Measurements from ENCODE around the gene INTS12.
"Not testable (repeated sequence)": the region's sequence is repeated elsewhere in the genome, so short reads cannot be mapped to it uniquely, and the experiment has no call there.

The INTS12 gene

GRCh38 chr4:105708181-105709080 is at the start of gene INTS12, which contains the start of gene GSTCD:
Gene INTS12, minus strand, starts transcription at chr4:105708689. Its CDS starts 8,684 bp downstream, at chr4:105700005.
Gene GSTCD, plus strand, starts transcription at chr4:105708784. Its CDS starts 8,830 bp downstream, at chr4:105717614.
- DNase-seq: peak; percentile 85 to 97

- DNase-seq: peak; percentile 18 to 45
Measured at GRCh38 chr4:105755375-105755774, 46.9 kb upstream of the INTS12 start.

DNA sequence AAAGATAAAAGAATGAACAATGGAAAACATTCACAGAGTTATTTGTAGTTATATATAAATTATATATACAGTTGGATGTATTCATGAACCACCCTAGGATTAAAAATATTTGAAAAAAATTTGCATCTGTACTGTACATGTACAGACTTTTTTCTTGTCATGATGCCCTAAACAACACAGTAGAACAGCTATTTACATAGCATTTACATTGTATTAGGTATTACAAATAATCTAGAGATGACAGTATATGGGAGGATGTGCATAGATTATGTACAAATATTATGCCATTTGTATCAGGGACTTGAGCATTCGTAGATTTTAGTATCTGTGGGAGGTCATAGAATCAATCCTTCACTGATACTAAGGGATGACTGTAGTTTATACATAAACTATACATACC is 44.9 kb upstream of the INTS12 start:
- DNase-seq: no peak

GRCh38 chr4:105751718-105752299 is 43.3 kb upstream of the INTS12 start:
- DNase-seq: no peak

DNA sequence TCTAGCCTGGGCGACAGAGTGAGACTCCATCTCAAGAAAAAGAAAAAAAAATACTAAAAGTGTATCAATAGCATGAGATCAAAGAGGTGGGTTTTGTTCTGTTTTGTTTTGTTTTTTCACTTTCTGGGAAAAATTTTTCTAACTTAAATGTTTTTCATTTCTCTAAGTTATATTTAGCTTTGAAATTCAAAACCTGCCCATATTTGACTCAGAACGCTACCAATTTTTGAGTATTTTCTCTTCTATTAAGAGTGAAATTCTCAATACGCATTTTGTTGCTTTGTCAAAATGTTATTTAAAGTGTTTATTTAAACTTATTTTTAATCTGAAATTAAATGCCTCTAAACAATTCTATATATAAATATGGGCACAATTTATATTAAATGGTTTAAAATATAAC is 39.7 kb upstream of the INTS12 start:
- DNase-seq: no peak

- no peak for DNase-seq
Measured at GRCh38 chr4:105741548-105741947, 33.1 kb upstream of the INTS12 start.

DNA sequence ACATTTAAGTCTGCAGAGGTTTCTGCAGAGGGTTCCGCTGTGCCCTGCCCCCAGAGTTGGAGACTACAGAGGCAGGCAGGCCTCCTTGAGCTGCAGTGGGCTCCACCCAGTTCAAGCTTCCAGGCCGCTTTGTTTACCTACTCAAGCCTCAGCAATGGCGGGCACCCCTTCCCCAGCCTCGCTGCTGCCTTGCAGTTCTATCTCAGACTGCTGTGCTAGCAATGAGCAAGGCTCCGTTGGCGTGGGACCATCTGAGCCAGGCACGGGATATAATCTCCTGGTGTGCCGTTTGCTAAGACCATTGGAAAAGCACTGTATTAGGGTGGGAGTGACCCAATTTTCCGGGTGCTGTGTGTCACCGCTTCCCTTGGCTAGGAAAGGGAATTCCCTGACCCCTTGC is 26.7 kb upstream of the INTS12 start:
- DNase-seq: not testable (repeated sequence)

GRCh38 chr4:105729895-105730294 is 21.4 kb upstream of the INTS12 start:
- DNase-seq: not testable (repeated sequence)

DNA sequence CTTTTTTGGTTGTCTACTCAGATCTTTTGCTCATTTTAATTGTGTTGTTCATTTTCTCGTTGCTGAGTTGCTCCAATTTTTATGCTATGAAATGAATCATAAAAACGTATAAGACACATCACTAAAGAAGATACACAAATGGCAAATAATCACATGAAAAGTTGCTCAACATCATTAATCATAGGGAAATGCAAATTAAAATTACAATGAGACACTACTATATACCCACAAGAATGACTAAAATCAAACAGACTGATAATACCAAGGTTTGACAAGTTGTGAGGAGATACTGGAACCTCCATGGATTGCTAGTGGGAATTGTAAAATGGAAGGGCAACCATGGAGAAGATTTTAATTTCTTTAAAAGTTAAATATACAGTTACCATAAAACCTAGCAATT is 17.1 kb upstream of the INTS12 start:
- no peak for DNase-seq

DNA sequence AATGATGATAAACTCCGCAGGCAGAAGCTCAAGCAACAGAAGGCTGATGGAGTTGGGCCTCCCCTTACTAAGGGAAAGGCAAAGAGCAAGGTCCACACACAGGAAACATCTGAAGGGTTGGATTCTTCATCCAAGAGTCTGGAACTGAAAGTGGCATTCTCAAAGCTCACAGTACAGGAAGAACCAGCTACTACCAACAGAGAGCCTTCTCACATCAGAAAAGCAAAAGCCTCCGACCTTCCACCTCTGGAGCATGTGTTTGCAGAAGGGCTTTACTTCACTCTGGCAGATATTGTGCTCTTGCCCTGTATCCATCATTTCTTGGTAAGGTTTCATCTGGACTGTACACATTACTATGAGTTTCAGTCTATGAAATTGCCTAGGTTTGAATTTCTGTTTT is 10.7 kb upstream of the INTS12 start:
- no peak for DNase-seq

DNA sequence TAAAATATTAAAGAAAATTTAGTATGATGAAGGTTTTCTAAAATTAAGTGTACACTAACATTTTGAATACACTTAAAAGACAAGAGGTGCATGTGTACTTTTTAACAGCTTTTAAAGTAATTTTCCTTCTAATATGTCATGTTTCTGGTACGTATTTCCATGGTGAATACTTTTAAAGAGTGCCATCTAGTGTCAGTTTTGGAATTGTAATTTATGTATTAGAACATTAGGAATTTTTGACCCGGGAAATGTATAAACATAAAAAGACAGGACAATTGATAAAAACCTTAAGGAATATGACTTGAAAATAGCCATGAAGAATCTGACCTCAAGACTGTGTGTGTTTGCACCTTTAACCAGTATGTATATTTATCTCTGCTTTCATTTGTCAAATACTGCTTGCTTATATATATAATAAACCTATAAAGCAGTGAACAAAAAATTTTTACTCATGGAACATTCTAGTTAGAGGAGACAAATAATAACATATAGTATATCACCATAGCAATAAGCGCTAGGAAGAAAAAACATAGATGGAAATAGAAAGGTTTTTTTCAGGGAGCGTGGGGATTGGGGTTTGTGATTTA is 7.3 kb upstream of the INTS12 start:
- peak; percentile 26 to 79 for DNase-seq

DNA sequence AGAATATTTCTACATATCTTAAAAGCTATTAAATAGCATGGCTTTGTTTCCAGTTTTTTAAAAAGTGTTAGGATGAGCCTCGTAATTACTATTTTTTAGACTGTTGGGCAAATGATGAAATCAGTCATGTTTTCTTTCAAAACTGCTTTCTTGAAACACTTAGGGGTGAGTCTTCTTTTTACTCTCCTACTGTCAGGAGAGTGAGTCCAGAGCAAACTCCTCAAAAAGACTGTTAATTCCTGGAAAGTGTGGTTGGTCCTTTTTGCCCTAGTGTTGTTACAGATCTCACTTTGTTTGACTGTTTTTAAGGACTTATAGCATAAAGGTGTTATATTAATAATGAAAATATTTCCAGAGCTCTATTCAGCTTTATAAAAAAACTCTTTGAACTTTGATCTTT is 6.4 kb upstream of the INTS12 start:
- peak in 1 of 2 donors; percentile 7 for DNase-seq

GRCh38 chr4:105714071-105714521 is 5.6 kb upstream of the INTS12 start:
- DNase-seq: peak; percentile 71 to 72

GRCh38 chr4:105712766-105713165 is 4.3 kb upstream of the INTS12 start:
- no peak for DNase-seq

DNA sequence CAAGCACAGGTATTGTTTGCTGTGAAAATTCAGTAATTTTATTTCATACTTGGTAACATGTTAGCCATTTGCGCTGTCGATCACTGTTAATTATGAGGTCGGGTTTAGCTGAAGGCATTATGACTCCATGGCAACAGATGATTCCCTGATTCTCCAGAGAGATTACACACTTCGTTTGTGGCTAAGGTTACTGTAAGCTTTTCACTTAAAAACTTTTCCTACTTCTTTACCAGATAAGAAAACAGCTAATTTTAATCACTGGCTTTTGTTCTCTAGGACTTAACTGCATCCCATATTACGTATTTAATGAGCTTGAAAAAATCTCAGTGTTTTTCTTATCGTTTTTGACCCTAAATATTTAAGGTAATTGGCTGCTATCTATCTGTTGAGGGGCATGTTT is 2.2 kb upstream of the INTS12 start:
- DNase-seq: no peak

DNA sequence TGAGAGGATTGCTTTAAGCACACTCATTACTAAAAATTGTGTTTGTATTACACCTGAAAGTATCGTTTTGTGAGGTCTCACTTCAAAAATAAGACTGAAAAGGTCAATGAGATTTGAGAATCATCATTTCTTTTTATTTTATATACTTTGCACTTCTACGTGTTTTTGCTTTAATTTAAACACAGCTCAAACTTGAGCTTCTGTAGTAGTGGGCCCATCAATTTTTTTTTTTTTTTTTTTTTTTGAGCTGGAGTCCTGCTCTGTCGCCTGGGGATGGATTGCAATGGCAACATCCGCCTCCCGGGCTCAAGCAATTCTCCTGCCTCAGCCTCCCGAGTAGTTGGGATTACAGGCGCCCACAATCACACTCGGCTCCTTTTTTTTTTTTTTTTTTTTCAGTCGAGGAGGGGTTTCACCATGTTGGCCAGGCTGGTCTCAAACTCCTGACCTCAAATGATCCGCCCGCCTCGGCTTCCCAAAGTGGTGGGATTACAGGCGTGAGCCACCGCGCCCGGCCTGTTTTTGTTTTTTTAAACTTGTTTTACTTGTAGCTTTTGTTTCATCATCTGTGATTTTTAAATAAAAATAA is 1.6 kb upstream of the INTS12 start:
- no peak for DNase-seq

GRCh38 chr4:105709081-105709450 is 577 bp upstream of the INTS12 start:
- DNase-seq: peak; percentile 16 to 20

- peak in 1 of 2 donors; percentile 18 for DNase-seq
Measured at GRCh38 chr4:105707782-105708180, 708 bp downstream of the INTS12 start.

GRCh38 chr4:105698607-105699006 is 9.9 kb downstream of the INTS12 start:
- no peak for DNase-seq

- not testable (repeated sequence) for DNase-seq
Measured at GRCh38 chr4:105695832-105696231, 12.7 kb downstream of the INTS12 start.

GRCh38 chr4:105694812-105695211 is 13.7 kb downstream of the INTS12 start:
- not testable (repeated sequence) for DNase-seq

GRCh38 chr4:105686571-105686970 is 21.9 kb downstream of the INTS12 start:
- DNase-seq: no peak

DNA sequence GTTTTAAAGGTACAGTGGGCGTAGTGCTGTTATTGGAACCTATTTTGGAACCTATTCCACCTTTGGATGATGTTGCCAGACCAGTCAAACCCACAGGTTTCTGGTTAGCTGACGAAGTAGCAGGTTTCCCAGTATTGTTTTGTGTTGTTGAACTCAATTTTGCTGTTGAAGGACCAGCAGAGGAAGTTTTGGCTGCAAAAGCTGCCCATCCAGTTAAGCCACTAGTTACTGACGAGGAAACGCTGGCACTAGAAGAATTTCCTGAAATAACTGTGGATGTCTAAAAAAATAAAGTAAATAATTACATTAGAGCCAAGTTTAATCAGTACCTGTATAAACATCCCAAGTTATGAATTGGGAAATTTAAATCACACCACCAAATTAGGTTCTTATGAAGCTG is 25.5 kb downstream of the INTS12 start:
- DNase-seq: no peak
